Cardiac septum (tissue), 1 donor: ENCODE results near the gene ARHGAP10. TPM values are rescaled to one million over a fixed set of nuclear protein-coding genes. Genes with fewer than 3 reads are reported as not detected.

Experiments used
- DNase-seq: peaks from one replicate; pipeline ENCODE4 v3.0.0-alpha.2; 2020; ENCODE audit warnings: low spot score
- intact Hi-C: fragments of 100-400 bp; cut with DNase I; formaldehyde crosslinking; loops from one replicate; pipeline ENCODE4 v1.14.0; 2022
- total RNA-seq: library from RNA; stranded (reverse); fragmentation: NEBNext Ultra II Directional; extraction: Animal tissue kit (Norgen Biotek cat#: 25700); gene quantifications from one replicate; pipeline ENCODE4 v1.2.1, GENCODE V29; 2021
- donor health status: DM: no; HTN: no; CAD: no.

ARHGAP10 gene
- total RNA-seq, 1 donor from 2014 or later: 41.8 TPM

- intact Hi-C loops: no loop called here
- no peak for DNase-seq
These were observed 302.9 kb downstream of the ARHGAP10 start for GRCh38 chr4:148034813-148035212.

- intact Hi-C loops: no loop called here
- DNase-seq: no peak
These were observed 309.9 kb downstream of the ARHGAP10 start for GRCh38 chr4:148041606-148042329.

DNA sequence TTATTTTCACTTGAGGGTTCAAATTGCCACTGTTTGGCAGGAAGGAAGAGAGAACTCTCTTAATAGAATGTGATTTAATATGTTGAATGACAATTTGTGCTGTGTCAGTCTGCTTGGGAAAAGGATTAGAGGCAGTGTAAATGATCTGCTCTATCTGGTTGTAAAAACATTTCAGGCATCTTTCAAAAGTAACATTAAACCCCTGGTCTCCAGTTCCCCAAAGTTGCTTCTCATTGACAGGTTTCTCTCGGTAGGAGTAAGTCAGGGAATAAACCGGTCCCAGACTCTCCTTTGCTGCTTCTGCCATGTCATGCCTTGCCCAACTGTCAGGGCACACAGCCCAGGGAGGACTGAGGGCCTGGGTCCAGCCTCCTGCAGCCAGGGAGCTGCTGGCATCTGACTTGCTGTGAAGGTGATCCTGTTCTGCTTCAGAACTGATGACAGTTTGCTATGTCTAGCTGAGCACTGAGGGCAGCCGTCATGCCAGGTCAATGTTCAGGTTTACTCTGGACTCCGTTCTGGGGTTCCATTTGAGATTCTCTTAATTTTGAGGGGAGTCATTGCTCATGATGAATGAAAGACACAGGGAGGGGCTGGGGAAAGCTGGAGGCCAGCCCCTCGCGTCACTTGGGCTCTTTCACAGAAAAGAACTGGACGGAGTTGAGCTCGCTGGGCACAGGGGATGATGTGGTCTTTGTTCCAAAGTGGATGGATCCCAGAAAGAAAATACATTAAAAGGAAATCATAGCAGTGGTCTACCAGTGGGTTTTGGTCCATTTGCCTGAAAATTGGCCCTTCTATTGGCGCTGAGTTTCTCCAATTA lies 312.4 kb downstream of the ARHGAP10 start:
- intact Hi-C loops: no loop called here
- peak; percentile 88 for DNase-seq

DNA sequence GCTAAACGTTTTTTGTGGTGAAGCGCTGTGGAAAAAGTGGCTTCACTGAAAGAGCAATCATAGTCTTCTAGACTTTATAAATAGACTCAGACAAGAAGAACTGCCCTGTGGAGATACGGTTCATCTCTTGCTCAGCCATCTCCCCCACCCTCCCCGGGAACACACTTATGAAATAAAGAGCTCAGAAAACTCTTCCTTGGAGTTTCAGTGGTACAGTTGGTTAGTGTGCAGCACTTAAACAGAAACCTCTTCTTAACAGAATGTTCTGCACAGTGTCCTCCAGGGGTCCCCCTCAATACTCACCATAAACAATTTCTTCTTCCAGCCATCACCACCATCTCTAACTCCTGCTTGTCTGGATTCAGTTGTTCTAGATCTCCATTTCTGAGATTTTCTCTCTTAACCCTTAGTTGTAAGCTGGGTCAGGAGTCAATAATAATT lies 313.0 kb downstream of the ARHGAP10 start:
- DNase-seq: no peak
- intact Hi-C loops: no loop called here

DNA sequence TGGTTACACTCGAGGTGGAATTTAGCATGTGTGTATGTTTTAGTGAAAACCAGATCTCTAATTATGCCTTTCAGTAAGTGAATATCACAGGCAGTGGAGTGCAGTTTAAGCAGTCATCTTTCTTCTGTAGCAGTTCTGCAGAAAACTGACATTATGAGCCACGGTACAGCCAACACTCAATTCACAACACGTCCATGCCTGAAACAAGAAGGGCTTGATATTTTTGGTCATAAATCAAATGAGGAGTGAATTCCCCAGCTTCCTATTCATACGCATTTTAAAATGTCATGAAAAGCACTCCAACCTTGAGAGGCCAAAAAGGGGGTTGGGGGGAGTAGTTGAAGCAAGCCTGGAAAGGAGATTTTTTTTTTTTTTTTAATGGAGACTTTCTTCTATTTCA lies 316.7 kb downstream of the ARHGAP10 start:
- no peak for DNase-seq
- intact Hi-C loops: no loop called here

GRCh38 chr4:148051403-148051802 lies 319.5 kb downstream of the ARHGAP10 start:
- DNase-seq: no peak
- intact Hi-C loops: loop anchor here (5.0 to 10.0 kb wide), 2 partner anchors 59 to 163 kb away; no protein-coding TSS in a partner anchor

DNA sequence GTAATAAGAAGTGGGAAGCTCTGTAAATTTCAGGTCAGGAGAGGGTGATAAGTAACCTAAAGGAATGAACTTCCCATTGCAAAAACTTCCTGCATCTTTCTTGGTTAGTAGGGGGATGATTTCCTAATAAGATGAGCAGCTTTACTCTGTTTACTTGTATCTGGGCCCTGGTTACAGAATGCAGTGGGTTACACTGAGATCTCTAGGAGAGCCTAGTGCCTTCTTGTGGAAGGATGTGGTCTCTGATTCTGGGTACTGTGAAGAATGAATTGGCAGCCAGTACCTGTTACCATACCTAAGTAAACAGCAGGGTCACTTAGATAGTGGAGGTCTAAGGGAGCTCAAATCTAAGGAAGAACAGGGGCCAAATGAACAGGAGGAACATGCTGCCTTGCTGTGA lies 320.6 kb downstream of the ARHGAP10 start:
- DNase-seq: no peak
- intact Hi-C loops: loop anchor here (5.0 to 10.0 kb wide), 2 partner anchors 60 to 162 kb away; no protein-coding TSS in a partner anchor

DNA sequence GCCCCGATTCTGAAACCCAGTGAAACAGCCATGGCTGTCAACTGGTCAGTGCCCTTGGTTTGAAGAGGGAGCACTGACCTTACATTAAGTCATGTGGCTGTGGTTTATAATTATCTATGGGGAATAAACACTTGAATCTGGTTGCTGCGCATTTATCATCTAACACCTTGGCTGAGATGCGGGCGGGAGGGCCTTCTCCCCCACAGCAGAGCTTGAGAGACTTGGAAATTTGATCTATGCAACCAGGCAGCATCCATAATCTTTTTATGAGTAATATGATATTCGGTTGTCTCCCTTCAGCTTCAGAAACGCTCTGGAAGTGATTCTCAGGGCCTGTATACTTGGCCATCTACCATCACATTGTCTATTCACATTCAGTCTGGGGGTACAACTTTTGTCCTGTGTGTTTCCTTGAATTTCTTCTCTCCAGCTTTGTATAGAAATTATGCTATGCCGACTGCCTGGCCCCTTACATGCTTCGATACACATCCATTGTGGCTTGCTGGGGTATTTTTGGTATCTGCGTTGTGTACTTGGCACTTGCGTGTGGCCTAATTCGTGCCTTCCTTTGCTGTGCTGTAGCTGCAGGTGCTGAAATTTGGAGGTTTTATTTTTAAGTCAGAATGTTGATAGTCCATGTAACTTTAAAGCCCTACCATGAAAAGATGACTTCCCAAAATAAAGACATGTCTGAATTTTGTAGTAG lies 321.6 kb downstream of the ARHGAP10 start:
- no peak for DNase-seq
- intact Hi-C loops: loop anchor here (5.0 to 10.0 kb wide), 2 partner anchors 61 to 161 kb away; no protein-coding TSS in a partner anchor

- intact Hi-C loops: loop anchor here (5.0 to 10.0 kb wide), 2 partner anchors 62 to 161 kb away; no protein-coding TSS in a partner anchor
- DNase-seq: no peak
These were observed 322.4 kb downstream of the ARHGAP10 start for GRCh38 chr4:148054275-148054674.

- no peak for DNase-seq
- intact Hi-C loops: loop anchor here (10.0 kb wide), 1 partner anchor 159 kb away; no protein-coding TSS in a partner anchor
These were observed 324.0 kb downstream of the ARHGAP10 start for GRCh38 chr4:148055844-148056243.

- DNase-seq: no peak
- intact Hi-C loops: loop anchor here (10.0 kb wide), 1 partner anchor 158 kb away; no protein-coding TSS in a partner anchor
These were observed 325.0 kb downstream of the ARHGAP10 start for GRCh38 chr4:148056879-148057278.

GRCh38 chr4:148057516-148057915 lies 325.6 kb downstream of the ARHGAP10 start:
- no peak for DNase-seq
- intact Hi-C loops: loop anchor here (10.0 kb wide), 1 partner anchor 157 kb away; no protein-coding TSS in a partner anchor

GRCh38 chr4:148057984-148058859 lies 326.3 kb downstream of the ARHGAP10 start:
- intact Hi-C loops: loop anchor here (10.0 kb wide), 1 partner anchor 157 kb away; no protein-coding TSS in a partner anchor
- DNase-seq: no peak

GRCh38 chr4:148059617-148060180 lies 327.8 kb downstream of the ARHGAP10 start:
- no peak for DNase-seq
- intact Hi-C loops: loop anchor here (5.0 to 10.0 kb wide), 2 partner anchors 155 to 383 kb away; partner anchors contain the start of gene NR3C2

- no peak for DNase-seq
- intact Hi-C loops: loop anchor here (5.0 kb wide), 1 partner anchor 382 kb away; the partner anchor contains the start of gene NR3C2
These were observed 328.6 kb downstream of the ARHGAP10 start for GRCh38 chr4:148060264-148061140.

DNA sequence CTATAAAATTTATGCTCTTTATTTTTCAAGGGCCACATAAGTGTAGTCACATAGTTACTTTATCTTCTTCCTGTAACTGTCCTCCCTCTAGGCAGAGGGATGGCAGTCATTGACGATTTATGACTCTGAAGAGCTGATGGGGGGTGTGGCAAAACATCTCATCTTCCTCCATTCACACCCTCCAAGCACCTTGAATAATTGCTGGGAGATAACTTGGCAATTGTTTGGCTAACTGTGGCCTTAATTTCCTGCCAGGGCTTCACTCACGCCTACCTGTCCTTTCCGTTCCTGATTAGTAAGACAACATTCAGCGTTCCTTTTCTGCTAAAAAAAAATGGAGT lies 329.2 kb downstream of the ARHGAP10 start:
- DNase-seq: no peak
- intact Hi-C loops: loop anchor here (5.0 kb wide), 1 partner anchor 381 kb away; the partner anchor contains the start of gene NR3C2

DNA sequence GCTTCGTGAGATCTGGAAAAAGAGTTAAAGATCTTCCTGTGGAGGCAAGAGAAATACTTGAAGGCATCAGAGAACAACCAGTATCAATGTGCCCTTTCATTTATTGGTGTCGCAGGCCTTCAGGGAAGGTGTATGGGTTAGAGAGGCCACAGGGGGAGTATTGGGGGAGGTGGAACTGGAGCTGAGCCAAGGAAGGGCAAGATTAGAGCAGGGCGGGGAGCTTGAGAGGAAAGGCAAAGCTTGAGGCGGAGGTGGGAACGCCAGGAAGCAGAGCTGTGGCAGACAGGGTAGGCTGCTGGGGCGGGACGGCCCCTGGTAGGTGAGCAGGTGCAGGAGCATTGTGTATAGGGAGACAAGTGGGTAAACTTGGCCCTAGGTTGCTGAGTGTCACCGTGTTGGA lies 329.9 kb downstream of the ARHGAP10 start:
- intact Hi-C loops: loop anchor here (5.0 kb wide), 1 partner anchor 381 kb away; the partner anchor contains the start of gene NR3C2
- no peak for DNase-seq
